ENCODE measurements around the gene KRTAP10-10. TPM values are rescaled to one million over a fixed set of nuclear protein-coding genes. Genes with fewer than 3 reads are reported as not detected.
"Not testable (repeated sequence)": the region's sequence is repeated elsewhere in the genome, so short reads cannot be mapped to it uniquely, and the experiment has no call there.

KRTAP10-10 gene
- total RNA-seq, 1 donor, result not detected

DNA sequence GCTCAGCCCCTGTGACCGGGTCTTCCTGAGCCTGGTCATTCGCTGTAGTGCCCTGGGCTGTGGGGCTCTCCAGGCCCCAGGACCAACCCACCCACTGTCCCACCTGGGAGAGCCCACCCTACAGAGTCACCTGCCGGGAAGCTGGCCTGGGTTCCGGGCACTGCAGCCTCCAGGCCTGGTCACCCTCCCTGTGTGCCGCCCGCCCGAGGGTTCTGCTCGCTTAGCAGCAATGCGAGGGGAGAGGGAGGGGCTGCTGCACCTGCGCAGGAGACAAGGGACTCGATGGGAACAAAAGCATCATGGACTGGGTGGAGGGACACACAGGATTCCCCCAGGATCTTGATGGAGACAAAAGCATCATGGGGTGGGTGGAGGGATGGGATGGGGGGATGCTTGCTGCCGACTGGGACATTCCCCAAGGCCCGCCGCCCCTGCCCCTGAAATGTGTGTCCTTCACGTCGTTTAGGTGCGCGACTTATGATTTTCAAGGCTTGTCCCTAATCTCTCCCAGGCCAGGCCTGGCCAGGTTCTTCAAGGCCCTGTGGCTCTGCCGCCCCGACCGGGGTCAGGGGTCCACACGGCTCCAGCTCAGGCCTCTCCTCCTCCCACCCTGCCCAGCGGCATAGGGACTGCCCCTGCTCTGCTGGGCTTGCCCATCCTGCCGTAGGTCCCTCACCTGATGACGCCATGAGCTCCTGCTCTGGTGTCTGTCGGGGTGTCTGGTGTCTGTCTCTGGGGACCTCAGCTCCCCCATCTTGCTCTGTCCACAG lies 23.6 kb upstream of the KRTAP10-10 start:
- Histone ChIP-seq H3K27me3 (ENCODE audit: insufficient read depth, low read length) (no peaks in the 10 kb centered on the region), H3K4me3 (ENCODE audit: low read length) (no peak overlapping the region), H3K4me1 (ENCODE audit: insufficient read depth, low read length) (peaks cover 5% of the 10 kb centered on the region), H3K9me3 (ENCODE audit: low read depth, low read length) (no peaks in the 10 kb centered on the region)

- no peak overlapping the region for H3K4me3 ChIP-seq (ENCODE audit: low read length)
- no peaks in the 10 kb centered on the region for H3K27me3 ChIP-seq (ENCODE audit: insufficient read depth, low read length)
- no peaks in the 10 kb centered on the region for H3K9me3 ChIP-seq (ENCODE audit: low read depth, low read length)
- H3K4me1 ChIP-seq (ENCODE audit: insufficient read depth, low read length), result peaks cover 12% of the 10 kb centered on the region
Measured at GRCh38 chr21:44614161-44614631, 23.0 kb upstream of the KRTAP10-10 start.

- Histone ChIP-seq H3K4me1 (ENCODE audit: insufficient read depth, low read length) (peaks cover 13% of the 10 kb centered on the region), H3K27me3 (ENCODE audit: insufficient read depth, low read length) (no peaks in the 10 kb centered on the region), H3K4me3 (ENCODE audit: low read length) (no peak overlapping the region), H3K9me3 (ENCODE audit: low read depth, low read length) (peaks cover 6% of the 10 kb centered on the region)
Measured at GRCh38 chr21:44614961-44615391, 22.2 kb upstream of the KRTAP10-10 start.

- Histone ChIP-seq H3K4me3 (ENCODE audit: low read length) (no peak overlapping the region), H3K9me3 (ENCODE audit: low read depth, low read length) (peaks cover 9% of the 10 kb centered on the region), H3K27me3 (ENCODE audit: insufficient read depth, low read length) (no peaks in the 10 kb centered on the region), H3K4me1 (ENCODE audit: insufficient read depth, low read length) (peaks cover 13% of the 10 kb centered on the region)
Measured at GRCh38 chr21:44615466-44615865, 21.7 kb upstream of the KRTAP10-10 start.

- Histone ChIP-seq H3K27me3 (ENCODE audit: insufficient read depth, low read length) (no peaks in the 10 kb centered on the region), H3K4me3 (ENCODE audit: low read length) (no peak overlapping the region), H3K4me1 (ENCODE audit: insufficient read depth, low read length) (peaks cover 13% of the 10 kb centered on the region), H3K9me3 (ENCODE audit: low read depth, low read length) (peaks cover 9% of the 10 kb centered on the region)
Measured at GRCh38 chr21:44615911-44616590, 21.1 kb upstream of the KRTAP10-10 start.

GRCh38 chr21:44616591-44616926 lies 20.6 kb upstream of the KRTAP10-10 start:
- Histone ChIP-seq H3K27me3 (ENCODE audit: insufficient read depth, low read length) (no peaks in the 10 kb centered on the region), H3K9me3 (ENCODE audit: low read depth, low read length) (peaks cover 9% of the 10 kb centered on the region), H3K4me3 (ENCODE audit: low read length) (no peak overlapping the region), H3K4me1 (ENCODE audit: insufficient read depth, low read length) (peaks cover 13% of the 10 kb centered on the region)

DNA sequence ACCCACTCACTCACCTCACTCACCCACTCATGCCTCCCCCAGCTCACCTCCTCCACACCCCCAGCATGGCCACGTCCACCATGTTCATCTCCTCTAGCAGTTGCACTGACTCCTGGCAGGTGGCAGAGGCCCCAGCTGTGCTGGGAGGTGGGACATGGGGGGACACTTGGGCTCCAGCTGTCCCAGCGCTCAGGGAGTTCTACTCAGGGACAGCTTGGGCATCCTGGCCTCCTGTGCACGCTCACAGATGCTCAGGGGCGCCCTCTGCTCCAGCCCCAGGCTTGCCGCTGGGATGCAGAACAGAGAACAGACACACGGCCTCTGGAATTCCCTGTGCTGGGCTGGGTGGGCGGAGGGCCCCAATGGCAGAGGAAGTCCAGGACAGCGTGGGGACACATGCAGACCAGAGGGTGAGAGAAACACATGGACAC lies 20.1 kb upstream of the KRTAP10-10 start:
- Histone ChIP-seq H3K9me3 (ENCODE audit: low read depth, low read length) (peaks cover 9% of the 10 kb centered on the region), H3K27me3 (ENCODE audit: insufficient read depth, low read length) (no peaks in the 10 kb centered on the region), H3K4me3 (ENCODE audit: low read length) (no peak overlapping the region), H3K4me1 (ENCODE audit: insufficient read depth, low read length) (peaks cover 13% of the 10 kb centered on the region)

DNA sequence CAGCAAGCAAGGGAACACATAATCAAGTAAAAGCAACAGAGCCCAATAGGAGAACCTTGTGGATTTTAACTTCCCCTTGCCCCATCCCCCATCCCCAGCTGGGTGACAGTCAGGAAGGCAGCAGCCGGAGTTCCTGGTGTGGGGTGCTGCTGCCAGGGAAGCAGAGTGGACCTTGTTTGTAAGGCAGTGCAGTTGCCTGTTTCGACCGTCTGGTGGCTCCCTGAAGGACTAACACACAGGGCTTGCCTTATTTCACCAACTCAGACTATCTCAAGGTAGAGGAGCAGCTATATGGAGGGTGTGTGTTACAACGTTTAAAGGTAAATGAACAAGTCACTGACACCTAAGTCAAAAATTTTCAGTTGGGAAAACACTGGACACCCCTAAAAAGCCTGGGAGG lies 18.7 kb upstream of the KRTAP10-10 start:
- Histone ChIP-seq H3K27me3 (ENCODE audit: insufficient read depth, low read length) (no peaks in the 10 kb centered on the region), H3K4me1 (ENCODE audit: insufficient read depth, low read length) (peaks cover 13% of the 10 kb centered on the region), H3K9me3 (ENCODE audit: low read depth, low read length) (peaks cover 13% of the 10 kb centered on the region), H3K4me3 (ENCODE audit: low read length) (no peak overlapping the region)

- no peak overlapping the region for H3K4me3 ChIP-seq (ENCODE audit: low read length)
- H3K9me3 ChIP-seq (ENCODE audit: low read depth, low read length), result peaks cover 17% of the 10 kb centered on the region
- no peaks in the 10 kb centered on the region for H3K27me3 ChIP-seq (ENCODE audit: insufficient read depth, low read length)
- peaks cover 13% of the 10 kb centered on the region for H3K4me1 ChIP-seq (ENCODE audit: insufficient read depth, low read length)
Measured at GRCh38 chr21:44618909-44619308, 18.2 kb upstream of the KRTAP10-10 start.

- Histone ChIP-seq H3K27me3 (ENCODE audit: insufficient read depth, low read length) (no peaks in the 10 kb centered on the region), H3K4me3 (ENCODE audit: low read length) (no peak overlapping the region), H3K4me1 (ENCODE audit: insufficient read depth, low read length) (peaks cover 13% of the 10 kb centered on the region), H3K9me3 (ENCODE audit: low read depth, low read length) (peaks cover 26% of the 10 kb centered on the region)
Measured at GRCh38 chr21:44619886-44620285, 17.3 kb upstream of the KRTAP10-10 start.

- no peak overlapping the region for H3K4me3 ChIP-seq (ENCODE audit: low read length)
- peaks cover 26% of the 10 kb centered on the region for H3K9me3 ChIP-seq (ENCODE audit: low read depth, low read length)
- peaks cover 8% of the 10 kb centered on the region for H3K4me1 ChIP-seq (ENCODE audit: insufficient read depth, low read length)
- H3K27me3 ChIP-seq (ENCODE audit: insufficient read depth, low read length), result no peaks in the 10 kb centered on the region
Measured at GRCh38 chr21:44623575-44623974, 13.6 kb upstream of the KRTAP10-10 start.

DNA sequence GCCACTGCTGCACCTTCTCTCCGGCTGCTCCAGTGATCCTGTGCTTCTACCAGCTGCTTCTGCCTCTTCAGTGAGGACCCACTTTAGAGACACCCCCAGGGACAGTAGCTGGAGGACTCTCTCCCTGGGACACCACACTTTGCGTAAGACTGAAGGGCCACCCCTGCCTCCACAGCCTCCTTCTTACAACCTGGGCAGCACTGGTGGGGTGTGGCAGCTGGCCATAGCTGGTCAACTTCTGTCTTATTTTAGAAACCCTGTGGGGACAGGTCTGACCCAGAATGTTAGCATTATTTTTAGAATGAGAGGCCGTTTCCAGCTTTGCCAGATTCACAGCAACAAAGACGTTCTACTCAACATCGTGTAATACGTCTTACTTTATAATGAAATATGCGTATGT lies 11.4 kb upstream of the KRTAP10-10 start:
- Histone ChIP-seq H3K27me3 (ENCODE audit: insufficient read depth, low read length) (no peaks in the 10 kb centered on the region), H3K4me3 (ENCODE audit: low read length) (no peak overlapping the region), H3K4me1 (ENCODE audit: insufficient read depth, low read length) (peaks cover 4% of the 10 kb centered on the region), H3K9me3 (ENCODE audit: low read depth, low read length) (peaks cover 17% of the 10 kb centered on the region)

- H3K4me1 ChIP-seq (ENCODE audit: insufficient read depth, low read length), result peaks cover 4% of the 10 kb centered on the region
- H3K4me3 ChIP-seq (ENCODE audit: low read length), result no peak overlapping the region
- H3K9me3 ChIP-seq (ENCODE audit: low read depth, low read length), result peaks cover 22% of the 10 kb centered on the region
- no peaks in the 10 kb centered on the region for H3K27me3 ChIP-seq (ENCODE audit: insufficient read depth, low read length)
Measured at GRCh38 chr21:44626262-44626661, 10.9 kb upstream of the KRTAP10-10 start.

DNA sequence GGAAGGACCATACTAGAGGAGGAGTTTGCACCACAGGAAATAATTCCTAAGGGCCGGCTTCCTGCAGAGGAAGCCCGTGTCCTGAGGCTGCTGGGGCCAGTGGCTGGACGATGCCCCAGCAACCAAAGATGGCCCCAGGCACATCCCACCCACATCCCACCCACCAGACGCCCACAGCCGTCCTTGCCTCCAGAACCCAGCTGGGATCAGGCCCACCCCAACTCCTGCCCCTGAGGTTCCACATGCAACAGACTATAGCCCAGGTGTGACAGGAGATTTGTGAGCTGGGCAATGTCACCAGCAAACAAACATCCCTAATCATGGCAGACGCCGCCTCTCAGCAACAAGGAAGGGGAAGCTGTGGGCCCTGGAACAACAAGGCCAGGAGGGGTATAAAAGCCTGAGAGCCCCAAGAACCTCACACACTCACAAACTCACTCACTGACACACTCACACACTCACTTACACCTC lies 10.4 kb upstream of the KRTAP10-10 start, which contains the start of gene KRTAP10-9:
Gene KRTAP10-9, plus strand, starts transcription at position 421 of the 471 bp plus-strand sequence. CDS start 79 bp downstream, outside the sequence.
- Histone ChIP-seq H3K4me3 (ENCODE audit: low read length) (no peak within 1 kb of the TSS), H3K4me1 (ENCODE audit: insufficient read depth, low read length) (peaks cover 4% of the 10 kb centered on the region), H3K9me3 (ENCODE audit: low read depth, low read length) (peaks cover 23% of the 10 kb centered on the region), H3K27me3 (ENCODE audit: insufficient read depth, low read length) (no peaks in the 10 kb centered on the region)

DNA sequence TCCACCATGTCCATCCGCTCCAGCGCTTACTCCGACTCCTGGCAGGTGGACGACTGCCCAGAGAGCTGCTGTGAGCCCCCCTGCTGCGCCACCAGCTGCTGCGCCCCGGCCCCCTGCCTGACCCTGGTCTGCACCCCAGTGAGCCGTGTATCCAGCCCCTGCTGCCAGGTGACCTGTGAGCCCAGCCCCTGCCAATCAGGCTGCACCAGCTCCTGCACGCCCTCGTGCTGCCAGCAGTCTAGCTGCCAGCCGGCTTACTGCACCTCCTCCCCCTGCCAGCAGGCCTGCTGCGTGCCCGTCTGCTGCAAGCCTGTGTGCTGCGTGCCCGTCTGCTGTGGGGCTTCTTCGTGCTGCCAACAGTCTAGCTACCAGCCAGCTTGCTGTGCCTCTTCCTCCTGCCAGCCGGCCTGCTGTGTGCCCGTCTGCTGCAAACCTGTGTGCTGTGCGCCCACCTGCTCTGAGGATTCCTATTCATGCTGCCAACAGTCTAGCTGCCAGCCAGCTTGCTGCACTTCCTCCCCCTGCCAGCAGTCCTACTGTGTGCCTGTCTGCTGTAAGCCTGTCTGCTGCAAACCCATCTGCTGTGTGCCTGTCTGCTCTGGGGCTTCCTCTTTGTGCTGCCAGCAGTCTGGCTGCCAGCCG lies 9.9 kb upstream of the KRTAP10-10 start:
- not testable (repeated sequence) for H3K4me1 ChIP-seq (ENCODE audit: insufficient read depth, low read length); H3K27me3 ChIP-seq (ENCODE audit: insufficient read depth, low read length); H3K4me3 ChIP-seq (ENCODE audit: low read length)
- H3K9me3 ChIP-seq (ENCODE audit: low read depth, low read length), result peaks cover 29% of the 10 kb centered on the region

Data from mononuclear cell (primary cell).